Measurements from ENCODE around the gene RC3H2. TPM values are rescaled to one million over a fixed set of nuclear protein-coding genes. Genes with fewer than 3 reads are reported as not detected.
"Not testable (repeated sequence)": the region's sequence is repeated elsewhere in the genome, so short reads cannot be mapped to it uniquely, and the experiment has no call there.

Gene RC3H2
- total RNA-seq, 1 donor, result 52.5 TPM

DNA sequence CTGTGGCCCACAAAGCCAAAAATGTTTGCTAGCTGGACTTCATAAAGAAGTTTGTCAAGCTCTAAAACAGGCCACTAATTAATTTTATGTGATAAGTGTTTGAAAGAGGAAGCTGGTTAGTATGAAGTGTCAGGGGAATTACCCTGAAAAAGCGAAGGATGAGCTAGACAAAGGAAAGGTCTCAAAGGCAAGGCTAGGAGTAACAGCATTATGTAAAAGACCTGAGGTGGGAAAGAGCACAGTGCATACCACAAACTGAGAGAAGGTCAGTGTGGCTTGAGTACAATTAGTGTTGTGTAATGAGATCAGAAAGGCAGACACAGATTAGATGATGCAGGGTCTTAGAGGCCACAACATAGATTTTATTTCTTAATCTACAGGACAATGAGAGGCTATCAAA lies 29.6 kb downstream of the RC3H2 start:
- Histone ChIP-seq H3K79me2 (ENCODE audit: insufficient read depth, low read length) (peaks cover 3% of the 10 kb centered on the region), H3K36me3 (ENCODE audit: insufficient read depth, low read length) (peaks cover 75% of the 10 kb centered on the region), H3K27me3 (ENCODE audit: insufficient read depth, low read length) (no peaks in the 10 kb centered on the region), H2AFZ (ENCODE audit: low read length) (no peak overlapping the region), H3K4me2 (ENCODE audit: insufficient read depth, low read length) (no peak overlapping the region), H3K4me3 (ENCODE audit: insufficient read depth, low read length) (no peak overlapping the region), H3K9me3 (ENCODE audit: low read depth, low read length) (no peaks in the 10 kb centered on the region), H3K4me1 (ENCODE audit: insufficient read depth, low read length) (no peaks in the 10 kb centered on the region), H4K20me1 (ENCODE audit: insufficient read depth, low read length) (no peaks in the 10 kb centered on the region), H3K27ac (ENCODE audit: low read depth, low read length) (no peak overlapping the region)
- TF ChIP-seq CTCF (IDR thresholded peaks at IDR 0.05; ENCODE audit: extremely low read depth, low read depth, low read length), result no peak
- DNase-seq (ENCODE audit: insufficient read length, low spot score, missing footprints), result no peak

DNA sequence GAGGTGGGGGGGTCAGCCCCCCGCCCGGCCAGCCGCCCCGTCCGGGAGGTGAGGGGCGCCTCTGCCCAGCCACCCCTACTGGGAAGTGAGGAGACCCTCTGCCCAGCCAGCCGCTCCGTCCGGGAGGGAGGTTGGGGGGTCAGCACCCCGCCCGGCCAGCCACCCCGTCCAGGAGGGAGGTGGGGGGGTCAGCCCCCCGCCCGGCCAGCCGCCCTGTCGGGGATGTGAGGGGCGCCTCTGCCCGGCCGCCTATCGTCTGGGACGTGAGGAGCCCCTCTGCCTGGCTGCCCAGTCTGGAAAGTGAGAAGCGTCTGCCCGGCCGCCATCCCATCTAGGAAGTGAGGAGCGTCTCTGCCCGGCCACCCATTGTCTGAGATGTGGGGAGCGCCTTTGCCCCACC lies 37.9 kb downstream of the RC3H2 start:
- DNase-seq (ENCODE audit: insufficient read length, low spot score, missing footprints); H2AFZ ChIP-seq (ENCODE audit: low read length); H4K20me1 ChIP-seq (ENCODE audit: insufficient read depth, low read length); H3K27ac ChIP-seq (ENCODE audit: low read depth, low read length); H3K4me1 ChIP-seq (ENCODE audit: insufficient read depth, low read length); H3K9me3 ChIP-seq (ENCODE audit: low read depth, low read length); H3K4me3 ChIP-seq (ENCODE audit: insufficient read depth, low read length); H3K4me2 ChIP-seq (ENCODE audit: insufficient read depth, low read length); H3K79me2 ChIP-seq (ENCODE audit: insufficient read depth, low read length); H3K27me3 ChIP-seq (ENCODE audit: insufficient read depth, low read length): not testable (repeated sequence)
- peaks cover 25% of the 10 kb centered on the region for H3K36me3 ChIP-seq (ENCODE audit: insufficient read depth, low read length)

- Histone ChIP-seq H3K4me3 (ENCODE audit: insufficient read depth, low read length) (no peak overlapping the region), H3K36me3 (ENCODE audit: insufficient read depth, low read length) (peaks cover 24% of the 10 kb centered on the region), H4K20me1 (ENCODE audit: insufficient read depth, low read length) (peaks cover 2% of the 10 kb centered on the region), H3K4me1 (ENCODE audit: insufficient read depth, low read length) (no peaks in the 10 kb centered on the region), H3K9me3 (ENCODE audit: low read depth, low read length) (no peaks in the 10 kb centered on the region), H3K4me2 (ENCODE audit: insufficient read depth, low read length) (no peak overlapping the region), H3K79me2 (ENCODE audit: insufficient read depth, low read length) (no peaks in the 10 kb centered on the region), H3K27ac (ENCODE audit: low read depth, low read length) (no peak overlapping the region), H2AFZ (ENCODE audit: low read length) (no peak overlapping the region), H3K27me3 (ENCODE audit: insufficient read depth, low read length) (no peaks in the 10 kb centered on the region)
- no peak for DNase-seq (ENCODE audit: insufficient read length, low spot score, missing footprints)
- no peak for TF ChIP-seq CTCF (IDR thresholded peaks at IDR 0.05; ENCODE audit: extremely low read depth, low read depth, low read length)
Measured at GRCh38 chr9:122866079-122866478, 39.1 kb downstream of the RC3H2 start.

DNA sequence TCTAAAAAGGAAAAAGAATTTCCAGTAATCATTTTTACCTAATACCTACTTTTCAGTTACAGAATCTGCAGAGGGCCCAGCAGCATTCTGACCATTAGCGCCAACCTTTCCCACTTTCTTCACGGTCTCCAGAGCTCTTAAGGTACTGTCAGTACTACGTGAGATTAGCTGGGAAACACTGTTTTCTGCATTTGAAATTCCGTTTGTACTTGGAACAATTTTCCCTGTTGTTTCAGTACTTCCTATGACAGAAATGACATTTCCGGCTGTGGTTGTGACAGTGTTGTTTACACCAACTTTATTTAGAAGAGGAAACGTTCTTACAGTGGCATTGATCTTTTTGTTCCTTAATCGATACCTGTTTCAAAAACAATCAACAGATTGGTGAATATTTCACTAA lies 39.9 kb downstream of the RC3H2 start:
- Histone ChIP-seq H2AFZ (ENCODE audit: low read length) (no peak overlapping the region), H3K36me3 (ENCODE audit: insufficient read depth, low read length) (peaks cover 21% of the 10 kb centered on the region), H3K4me1 (ENCODE audit: insufficient read depth, low read length) (peaks cover 4% of the 10 kb centered on the region), H4K20me1 (ENCODE audit: insufficient read depth, low read length) (peaks cover 2% of the 10 kb centered on the region), H3K4me2 (ENCODE audit: insufficient read depth, low read length) (no peak overlapping the region), H3K27ac (ENCODE audit: low read depth, low read length) (no peak overlapping the region), H3K79me2 (ENCODE audit: insufficient read depth, low read length) (no peaks in the 10 kb centered on the region), H3K27me3 (ENCODE audit: insufficient read depth, low read length) (no peaks in the 10 kb centered on the region), H3K4me3 (ENCODE audit: insufficient read depth, low read length) (no peak overlapping the region), H3K9me3 (ENCODE audit: low read depth, low read length) (no peaks in the 10 kb centered on the region)
- TF ChIP-seq CTCF (IDR thresholded peaks at IDR 0.05; ENCODE audit: extremely low read depth, low read depth, low read length), result no peak
- no peak for DNase-seq (ENCODE audit: insufficient read length, low spot score, missing footprints)
